ENCODE measurements around the gene SORCS2. TPM values are rescaled to one million over a fixed set of nuclear protein-coding genes. Genes with fewer than 3 reads are reported as not detected.

The SORCS2 gene
- total and polyA plus RNA-seq, 3 donors from 2014 or later, result 2.7 to 4.6 (median 2.9) TPM

GRCh38 chr4:7303561-7303960, 111.2 kb downstream of the SORCS2 start:
- Histone ChIP-seq H3K9me3 (no peaks in the 10 kb centered on the region), H3K4me3 (no peak overlapping the region), H3K36me3 (ENCODE audit: low read depth, missing control alignments) (no peaks in the 10 kb centered on the region), H3K27ac (no peak overlapping the region), H3K4me1 (no peaks in the 10 kb centered on the region), H3K27me3 (no peaks in the 10 kb centered on the region)
- TF ChIP-seq CTCF (IDR thresholded peaks at IDR 0.05), result no peak
- WGBS, 2 donors, result 92 to 95% methylated on average over 12 of the region's 12 CpGs
- no peak for DNase-seq
- intact Hi-C loops (cut with DNase I; ENCODE audit: low total_unique reads), result no loop called here

- Histone ChIP-seq H3K4me3 (no peak overlapping the region), H3K9me3 (no peaks in the 10 kb centered on the region), H3K4me1 (no peaks in the 10 kb centered on the region), H3K27ac (no peak overlapping the region), H3K27me3 (no peaks in the 10 kb centered on the region), H3K36me3 (ENCODE audit: low read depth, missing control alignments) (no peaks in the 10 kb centered on the region)
- no peak for TF ChIP-seq POLR2A (IDR thresholded peaks at IDR 0.05)
- no peak for TF ChIP-seq CTCF (IDR thresholded peaks at IDR 0.05)
- DNase-seq, result no peak
- 88 to 94% methylated on average over 7 to 10 of the region's 10 CpGs for WGBS, 2 donors
- intact Hi-C loops (cut with DNase I; ENCODE audit: low total_unique reads), result no loop called here
These were observed 112.1 kb downstream of the SORCS2 start for GRCh38 chr4:7304436-7304835.

- no peaks in the 10 kb centered on the region for H3K4me1 ChIP-seq
These were observed 114.0 kb downstream of the SORCS2 start for GRCh38 chr4:7306021-7306965.

GRCh38 chr4:7306986-7307385, 114.6 kb downstream of the SORCS2 start:
- TF ChIP-seq POLR2A (IDR thresholded peaks at IDR 0.05), result no peak
- no peak for TF ChIP-seq CTCF (IDR thresholded peaks at IDR 0.05)
- H3K36me3 ChIP-seq (ENCODE audit: low read depth, missing control alignments), result no peaks in the 10 kb centered on the region
- 66 to 92% methylated on average over 10 to 11 of the region's 11 CpGs for WGBS, 2 donors
- H3K4me1 ChIP-seq, result no peaks in the 10 kb centered on the region
- no peak for DNase-seq
- no peak overlapping the region for H3K4me3 ChIP-seq
- H3K27me3 ChIP-seq, result no peaks in the 10 kb centered on the region
- intact Hi-C loops (cut with DNase I; ENCODE audit: low total_unique reads), result no loop called here
- no peaks in the 10 kb centered on the region for H3K9me3 ChIP-seq
- H3K27ac ChIP-seq, result no peak overlapping the region

More at GRCh38 chr4:7306021-7306965, 114.0 kb downstream of the SORCS2 start:
- H3K4me3 ChIP-seq, result no peak overlapping the region
- TF ChIP-seq CTCF (IDR thresholded peaks at IDR 0.05), result no peak
- TF ChIP-seq POLR2A (IDR thresholded peaks at IDR 0.05), result no peak
- no peak for DNase-seq
- no peaks in the 10 kb centered on the region for H3K27me3 ChIP-seq
- intact Hi-C loops (cut with DNase I; ENCODE audit: low total_unique reads), result no loop called here
- H3K27ac ChIP-seq, result no peak overlapping the region
- 78 to 80% methylated on average over 14 to 22 of the region's 22 CpGs for WGBS, 2 donors
- H3K36me3 ChIP-seq (ENCODE audit: low read depth, missing control alignments), result no peaks in the 10 kb centered on the region
- no peaks in the 10 kb centered on the region for H3K9me3 ChIP-seq
